SK-N-MC (cell line): ENCODE measurements around the gene PMAIP1.

Experiments used
- EZH2 ChIP-seq: fragments of 200-600 bp; sonication (generic); IDR thresholded peaks from one replicate; pipeline ENCODE4 v1.6.1; 2017; ENCODE audit warnings: antibody characterized with exemption
- POLR2AphosphoS5 ChIP-seq: IDR thresholded peaks from 2 replicates; pipeline ENCODE4 v1.6.1; 2012; ENCODE audit warnings: mild to moderate bottlenecking, low read depth, low read length, borderline replicate concordance

- TF ChIP-seq POLR2AphosphoS5 (no peak), EZH2 (no peak)
Observed at GRCh38 chr18:59952283-59953007, 52.6 kb downstream of the PMAIP1 start.
